GM19099 (cell line): ENCODE measurements around the gene NAT14.

Experiments
- POLR2A ChIP-seq: IDR thresholded peaks from 3 replicates; pipeline ENCODE4 v1.6.1; 2011; ENCODE audit warnings: low read depth; ENCODE audit not compliant: insufficient read length; ENCODE audit errors: extremely low read depth

The NAT14 gene

GRCh38 chr19:55487924-55488687 lies 3.1 kb downstream of the NAT14 start, which contains the start of gene SSC5D:
Gene SSC5D, plus strand, starts transcription at chr19:55488436. Its CDS starts 154 bp downstream, at chr19:55488590.
- TF ChIP-seq POLR2A = no peak

GRCh38 chr19:55488986-55489710 lies 4.2 kb downstream of the NAT14 start:
- TF ChIP-seq POLR2A = no peak

GRCh38 chr19:55489711-55490477 lies 4.9 kb downstream of the NAT14 start:
- no peak for TF ChIP-seq POLR2A

DNA sequence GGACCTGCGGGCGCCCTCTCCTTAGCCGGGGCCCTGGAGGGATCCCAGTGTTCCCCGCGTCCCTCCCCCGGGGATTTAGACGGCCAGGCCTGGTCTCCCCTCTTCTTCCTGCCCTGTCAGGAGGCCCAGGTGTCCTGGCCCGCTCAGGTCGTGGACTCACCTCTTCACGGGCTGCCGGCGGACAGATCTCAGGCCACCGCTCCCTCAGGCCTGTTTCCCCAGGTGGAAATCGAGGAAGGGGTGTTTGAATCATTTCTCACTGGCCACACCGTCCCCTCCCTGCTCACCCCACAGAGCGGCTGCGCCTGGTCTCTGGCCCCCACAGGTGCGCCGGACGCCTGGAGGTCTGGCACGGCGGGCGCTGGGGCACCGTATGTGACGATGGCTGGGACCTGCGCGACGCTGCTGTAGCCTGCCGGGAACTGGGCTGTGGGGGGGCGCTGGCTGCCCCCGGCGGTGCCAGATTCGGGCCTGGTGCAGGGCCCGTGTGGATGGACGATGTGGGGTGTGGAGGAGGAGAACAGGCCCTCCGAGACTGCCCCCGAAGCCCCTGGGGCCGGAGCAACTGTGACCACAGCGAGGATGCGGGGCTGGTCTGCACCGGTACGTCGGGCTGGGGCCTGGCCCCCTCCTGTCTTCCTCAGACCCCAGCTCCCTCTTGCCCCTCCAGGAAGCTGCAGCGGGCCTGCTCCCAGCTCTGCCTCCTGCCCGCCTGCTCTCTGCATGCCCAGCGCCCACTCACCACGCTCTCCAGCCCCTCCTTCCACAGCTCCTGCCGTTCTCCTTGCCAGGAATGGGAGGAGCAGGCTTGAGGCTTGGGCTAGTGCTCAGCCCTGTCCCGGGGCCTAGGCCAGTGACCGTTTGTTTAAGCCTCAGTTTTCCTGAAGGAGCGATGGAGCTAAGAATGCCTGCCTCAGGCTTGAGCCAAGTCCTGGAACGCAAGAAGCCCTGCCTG lies 5.8 kb downstream of the NAT14 start:
- TF ChIP-seq POLR2A = no peak

GRCh38 chr19:55491546-55492360 lies 6.8 kb downstream of the NAT14 start:
- no peak for TF ChIP-seq POLR2A

DNA sequence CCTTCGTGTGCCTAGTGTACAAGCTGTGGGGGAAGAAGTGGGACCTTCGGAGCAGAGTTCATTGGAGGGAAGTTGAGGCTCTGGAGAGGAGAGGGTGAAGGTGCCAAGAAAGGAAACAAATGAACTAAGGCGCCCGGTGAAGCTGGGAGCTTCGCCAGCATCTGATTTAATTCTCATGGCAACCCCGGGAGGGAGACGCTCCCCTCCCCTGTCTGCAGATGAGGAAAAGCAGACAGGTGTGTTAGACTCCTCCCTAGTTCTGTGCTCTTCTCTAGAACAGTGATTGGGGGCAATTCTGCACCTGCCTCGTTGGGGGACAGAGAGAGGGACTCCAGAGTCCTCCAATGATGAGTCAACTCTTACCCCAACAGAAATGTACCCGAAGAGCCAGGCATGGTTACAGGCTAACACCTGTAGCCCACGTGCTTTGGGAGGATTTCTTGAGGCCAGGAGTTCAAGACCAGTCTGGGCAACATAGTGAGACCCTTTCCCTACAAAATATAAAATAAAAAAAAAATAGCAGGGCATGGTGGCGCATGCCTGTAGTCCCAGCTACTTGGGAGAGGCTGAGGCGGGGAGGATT lies 7.5 kb downstream of the NAT14 start:
- TF ChIP-seq POLR2A = no peak

DNA sequence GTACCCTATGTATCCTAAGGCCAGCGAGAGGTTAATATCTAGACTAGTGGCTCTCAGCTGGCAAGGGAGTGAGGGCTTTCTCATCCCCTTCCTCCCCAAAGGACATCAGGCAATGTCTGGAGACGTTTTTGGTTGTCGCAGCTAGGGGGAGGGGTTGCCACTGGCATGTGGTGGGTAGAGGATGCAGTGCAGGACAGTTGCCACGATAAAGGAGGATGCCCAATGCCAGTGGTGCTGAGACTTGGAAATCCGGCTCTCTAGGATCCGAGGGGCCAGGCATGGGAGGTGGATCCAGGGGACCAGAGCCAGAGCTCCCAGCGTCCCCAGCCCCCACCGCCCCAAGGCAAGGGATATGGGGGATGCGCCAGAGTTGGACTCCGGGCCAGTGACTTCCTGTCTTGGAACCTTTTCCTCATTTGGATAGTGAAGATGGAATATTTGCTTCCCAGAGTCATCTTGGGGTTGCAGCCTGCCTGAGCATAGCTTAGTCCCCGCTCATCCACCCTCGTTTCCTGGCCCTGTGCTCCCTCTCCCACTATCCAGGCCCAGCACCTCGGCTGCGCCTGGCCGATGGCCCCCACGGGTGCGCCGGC lies 8.2 kb downstream of the NAT14 start:
- no peak for TF ChIP-seq POLR2A

- no peak for TF ChIP-seq POLR2A
These were observed 8.7 kb downstream of the NAT14 start for GRCh38 chr19:55493645-55494171.

- no peak for TF ChIP-seq POLR2A
These were observed 9.3 kb downstream of the NAT14 start for GRCh38 chr19:55494172-55494761.

DNA sequence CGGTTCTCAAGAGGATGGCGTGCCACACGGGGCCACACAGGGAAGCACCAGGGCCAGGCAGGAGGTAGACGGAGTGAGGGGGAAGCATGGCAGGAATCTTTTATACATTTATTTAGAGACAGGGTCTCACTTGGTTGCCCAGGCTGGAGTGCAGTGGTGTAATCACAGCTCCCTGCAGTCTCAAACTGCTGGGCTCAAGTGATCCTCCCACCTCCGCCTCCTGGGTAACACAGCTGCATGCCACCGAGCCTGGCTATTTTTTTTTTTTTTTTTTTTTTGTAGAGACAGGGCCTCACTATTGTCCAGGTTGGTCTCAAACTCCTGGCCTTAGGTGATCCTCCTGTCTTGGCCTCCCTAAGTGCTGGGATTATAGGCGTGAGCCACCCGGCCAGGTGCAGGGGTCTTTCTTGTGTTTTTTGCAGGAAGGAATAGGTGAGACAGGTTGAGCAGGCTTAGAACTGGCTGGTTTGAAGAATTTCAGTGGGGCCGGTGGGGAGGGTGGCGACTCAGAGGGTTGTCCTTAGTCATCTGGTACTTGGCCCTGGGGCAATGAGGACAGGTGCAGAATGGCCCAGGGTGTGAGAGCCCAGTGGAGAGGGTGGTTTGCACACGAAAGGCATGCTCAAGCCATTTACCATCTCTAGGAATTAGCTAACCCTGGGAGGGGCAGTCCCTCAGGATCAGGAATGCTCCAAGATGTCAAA lies 10.8 kb downstream of the NAT14 start:
- TF ChIP-seq POLR2A = no peak

DNA sequence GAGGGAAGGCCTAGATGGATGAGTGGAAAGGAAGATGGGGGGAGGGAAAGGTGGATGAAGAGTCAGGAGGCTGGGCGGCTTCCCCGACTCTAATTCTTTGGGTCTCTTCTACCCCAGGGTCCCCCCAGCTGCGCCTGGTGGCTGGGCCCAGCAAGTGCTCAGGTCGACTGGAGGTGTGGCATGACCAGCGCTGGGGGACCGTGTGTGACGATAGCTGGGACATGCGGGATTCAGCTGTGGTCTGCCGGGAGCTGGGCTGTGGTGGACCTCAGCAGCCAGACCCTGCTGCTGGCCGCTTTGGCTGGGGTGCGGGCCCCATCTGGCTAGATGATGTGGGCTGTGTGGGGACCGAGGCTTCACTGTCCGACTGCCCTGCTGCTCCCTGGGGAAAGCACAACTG lies 12.8 kb downstream of the NAT14 start:
- no peak for TF ChIP-seq POLR2A
